ENCODE results near the gene TRMO.
A peak's percentile ranks its signal among the peaks of the same experiment; 100 is the strongest.

TRMO gene

GRCh38 chr9:97892421-97892820 is 29.9 kb downstream of the TRMO start:
- no peaks in the 10 kb centered on the region for H3K4me1 ChIP-seq (ENCODE audit: insufficient read depth, low read length, severe bottlenecking)

GRCh38 chr9:97891736-97892135 is 30.6 kb downstream of the TRMO start:
- H3K79me2 ChIP-seq (ENCODE audit: insufficient read depth, low read length) = no peaks in the 10 kb centered on the region
- no peak overlapping the region for H3K27ac ChIP-seq (ENCODE audit: low read depth, low read length, poor library complexity, severe bottlenecking)
- no peak for TF ChIP-seq EZH2 (IDR thresholded peaks at IDR 0.05; ENCODE audit: borderline replicate concordance, low read length)
- no peak for TF ChIP-seq CTCF (IDR thresholded peaks at IDR 0.05; ENCODE audit: low read length)
- no peaks in the 10 kb centered on the region for H3K4me1 ChIP-seq (ENCODE audit: insufficient read depth, low read length, severe bottlenecking)
- no peaks in the 10 kb centered on the region for H3F3A ChIP-seq (ENCODE audit: insufficient read depth, low read length)
- no peaks in the 10 kb centered on the region for H3K36me3 ChIP-seq (ENCODE audit: insufficient read depth, low read length)
- no peaks in the 10 kb centered on the region for H3K9me3 ChIP-seq (ENCODE audit: low read length)
- no peak overlapping the region for H2AFZ ChIP-seq (ENCODE audit: low read length)
- H3K27me3 ChIP-seq (ENCODE audit: insufficient read depth, low read length) = no peaks in the 10 kb centered on the region
- H3K9ac ChIP-seq (ENCODE audit: low read length) = no peak overlapping the region
- no peak overlapping the region for H3K4me2 ChIP-seq (ENCODE audit: low read length)
- no peaks in the 10 kb centered on the region for H4K20me1 ChIP-seq (ENCODE audit: insufficient read depth, low read length)
- H3K4me3 ChIP-seq (ENCODE audit: low read depth, low read length, poor library complexity, severe bottlenecking) = no peak overlapping the region
- H3K9me2 ChIP-seq (ENCODE audit: low read depth, low read length) = no peaks in the 10 kb centered on the region

More at GRCh38 chr9:97892421-97892820, 29.9 kb downstream of the TRMO start:
- H3F3A ChIP-seq (ENCODE audit: insufficient read depth, low read length) = no peaks in the 10 kb centered on the region
- H3K36me3 ChIP-seq (ENCODE audit: insufficient read depth, low read length) = no peaks in the 10 kb centered on the region
- H3K9me2 ChIP-seq (ENCODE audit: low read depth, low read length) = no peaks in the 10 kb centered on the region
- no peaks in the 10 kb centered on the region for H4K20me1 ChIP-seq (ENCODE audit: insufficient read depth, low read length)
- H2AFZ ChIP-seq (ENCODE audit: low read length) = no peak overlapping the region
- H3K4me2 ChIP-seq (ENCODE audit: low read length) = no peak overlapping the region
- H3K9ac ChIP-seq (ENCODE audit: low read length) = no peak overlapping the region
- H3K79me2 ChIP-seq (ENCODE audit: insufficient read depth, low read length) = no peaks in the 10 kb centered on the region
- H3K27me3 ChIP-seq (ENCODE audit: insufficient read depth, low read length) = no peaks in the 10 kb centered on the region
- H3K4me3 ChIP-seq (ENCODE audit: low read depth, low read length, poor library complexity, severe bottlenecking) = no peak overlapping the region
- no peaks in the 10 kb centered on the region for H3K9me3 ChIP-seq (ENCODE audit: low read length)
- no peak overlapping the region for H3K27ac ChIP-seq (ENCODE audit: low read depth, low read length, poor library complexity, severe bottlenecking)
- TF ChIP-seq CTCF (IDR thresholded peaks at IDR 0.05; ENCODE audit: low read length) (no peak), EZH2 (IDR thresholded peaks at IDR 0.05; ENCODE audit: borderline replicate concordance, low read length) (no peak)

GRCh38 chr9:97889941-97890887 is 32.1 kb downstream of the TRMO start:
- H3K9me3 ChIP-seq (ENCODE audit: low read length) = no peaks in the 10 kb centered on the region
- no peaks in the 10 kb centered on the region for H3K9me2 ChIP-seq (ENCODE audit: low read depth, low read length)
- H4K20me1 ChIP-seq (ENCODE audit: insufficient read depth, low read length) = no peaks in the 10 kb centered on the region
- H3K4me3 ChIP-seq (ENCODE audit: low read depth, low read length, poor library complexity, severe bottlenecking) = no peak overlapping the region
- H2AFZ ChIP-seq (ENCODE audit: low read length) = no peak overlapping the region
- TF ChIP-seq EZH2 (IDR thresholded peaks at IDR 0.05; ENCODE audit: borderline replicate concordance, low read length) (no peak), CTCF (IDR thresholded peaks at IDR 0.05; ENCODE audit: low read length) (peak; percentile 94)
- no peak overlapping the region for H3K27ac ChIP-seq (ENCODE audit: low read depth, low read length, poor library complexity, severe bottlenecking)
- H3K4me1 ChIP-seq (ENCODE audit: insufficient read depth, low read length, severe bottlenecking) = no peaks in the 10 kb centered on the region
- no peaks in the 10 kb centered on the region for H3K27me3 ChIP-seq (ENCODE audit: insufficient read depth, low read length)
- H3K4me2 ChIP-seq (ENCODE audit: low read length) = no peak overlapping the region
- no peak overlapping the region for H3K9ac ChIP-seq (ENCODE audit: low read length)
- H3K79me2 ChIP-seq (ENCODE audit: insufficient read depth, low read length) = no peaks in the 10 kb centered on the region
- H3F3A ChIP-seq (ENCODE audit: insufficient read depth, low read length) = no peaks in the 10 kb centered on the region
- H3K36me3 ChIP-seq (ENCODE audit: insufficient read depth, low read length) = no peaks in the 10 kb centered on the region

Measured in OCI-LY1 (cell line).